WTC11 (cell line): Measurements from ENCODE around the gene IL21R.

ENCODE experiments used
- CTCF ChIP-seq: fragments of 200-600 bp; IDR thresholded peaks from 2 replicates; pipeline ENCODE4 v1.8.0; 2022; ENCODE audit warnings: antibody characterized with exemption
- MAX ChIP-seq: sonication (generic); formaldehyde crosslinking; IDR thresholded peaks from 2 replicates; pipeline ENCODE4 v1.8.0; 2022; ENCODE audit warnings: mild to moderate bottlenecking, missing genetic modification reagents
- NR3C1 ChIP-seq: sonication (generic); formaldehyde crosslinking; conservative IDR thresholded peaks from 2 replicates; pipeline ENCODE4 v1.8.1; 2023; ENCODE audit warnings: low read depth, mild to moderate bottlenecking, missing genetic modification reagents
- TCF7 ChIP-seq: sonication (generic); formaldehyde crosslinking; IDR thresholded peaks from 2 replicates; pipeline ENCODE4 v1.8.0; 2022; ENCODE audit warnings: mild to moderate bottlenecking, low read depth, missing genetic modification reagents, moderate library complexity

DNA sequence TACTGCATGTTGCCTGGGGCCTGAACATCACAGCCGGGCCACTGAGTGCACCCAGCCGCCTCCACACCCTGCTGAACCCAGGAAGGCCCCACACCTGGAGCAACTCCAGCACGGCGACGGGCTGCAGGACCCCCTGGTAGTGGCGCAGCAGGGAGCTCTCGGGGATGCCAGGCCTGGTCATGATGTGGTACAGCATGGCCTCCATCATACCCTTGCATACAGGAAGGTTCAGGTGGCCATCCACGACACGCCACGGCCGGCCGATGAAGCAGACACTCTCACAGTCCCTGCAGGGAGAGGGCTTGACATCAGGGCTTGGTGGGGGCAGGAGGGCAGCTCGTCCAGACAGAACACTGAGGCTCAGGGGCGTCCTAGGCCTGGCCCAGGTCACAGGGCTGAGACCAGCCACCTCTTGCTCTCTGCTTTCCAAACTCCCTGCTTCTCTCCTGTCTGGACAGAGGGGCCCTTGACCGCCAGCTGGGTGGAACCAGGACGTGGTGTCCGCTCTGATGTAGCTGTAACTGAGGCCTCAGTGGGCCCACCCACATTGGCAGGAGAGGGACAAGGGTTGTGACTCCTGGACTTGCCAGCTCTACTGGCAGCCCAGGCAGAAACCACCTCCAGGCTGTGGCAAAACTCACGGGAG is 60.3 kb downstream of the IL21R start:
- TF ChIP-seq MAX (CRISPR knock-in tag) (no peak), TCF7 (no peak), NR3C1 (CRISPR knock-in tag) (no peak), CTCF (no peak)
